Panc1 (cell line): Measurements from ENCODE around the gene C2orf42.

Source experiments
- POLR2AphosphoS5 ChIP-seq: IDR thresholded peaks from 2 replicates; pipeline ENCODE4 v1.6.1; 2012; ENCODE audit warnings: mild to moderate bottlenecking, low read depth, low read length, moderate library complexity
- SIN3A ChIP-seq: IDR thresholded peaks from 2 replicates; pipeline ENCODE4 v1.6.1; 2012; ENCODE audit warnings: low read depth, mild to moderate bottlenecking, low read length, moderate library complexity, borderline replicate concordance; ENCODE audit not compliant: insufficient read depth
- TF ChIP-seq, protein P1 (sequence below), 2 experiments: IDR thresholded peaks; 2 replicates each; pipeline ENCODE4 v1.6.1; 2011 to 2012; ENCODE audit warnings: low read depth in 2 of 2, control low read depth in 1 of 2, low read length in 1 of 2, mild to moderate bottlenecking in 1 of 2, moderate library complexity in 1 of 2; ENCODE audit not compliant: insufficient read depth in 1 of 2
- TF ChIP-seq, protein P2 (sequence below): fragments of 450-650 bp; IDR thresholded peaks from 2 replicates; pipeline ENCODE4 v1.5.1; 2017; ENCODE audit warnings: mild to moderate bottlenecking

DNA sequence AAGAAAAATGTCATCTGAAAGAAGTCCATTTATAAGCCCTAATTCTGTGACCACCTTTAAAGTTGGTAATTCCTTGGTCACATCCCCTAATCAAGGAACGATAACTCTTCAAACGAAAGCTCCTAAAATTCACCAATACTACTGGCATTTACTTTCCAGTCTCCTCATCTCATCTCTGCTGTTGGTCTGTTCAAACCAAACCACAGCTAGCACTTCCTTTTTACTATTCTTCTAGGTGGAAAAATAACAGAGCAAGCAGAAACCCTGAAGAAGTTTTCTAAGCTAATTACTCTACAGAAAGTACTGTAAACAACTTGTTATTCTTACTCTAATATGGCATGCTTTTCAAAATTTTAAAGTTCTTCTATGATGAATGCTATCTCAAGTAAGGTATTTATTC, 36.0 kb upstream of the C2orf42 start:
- TF ChIP-seq, protein P1, sequence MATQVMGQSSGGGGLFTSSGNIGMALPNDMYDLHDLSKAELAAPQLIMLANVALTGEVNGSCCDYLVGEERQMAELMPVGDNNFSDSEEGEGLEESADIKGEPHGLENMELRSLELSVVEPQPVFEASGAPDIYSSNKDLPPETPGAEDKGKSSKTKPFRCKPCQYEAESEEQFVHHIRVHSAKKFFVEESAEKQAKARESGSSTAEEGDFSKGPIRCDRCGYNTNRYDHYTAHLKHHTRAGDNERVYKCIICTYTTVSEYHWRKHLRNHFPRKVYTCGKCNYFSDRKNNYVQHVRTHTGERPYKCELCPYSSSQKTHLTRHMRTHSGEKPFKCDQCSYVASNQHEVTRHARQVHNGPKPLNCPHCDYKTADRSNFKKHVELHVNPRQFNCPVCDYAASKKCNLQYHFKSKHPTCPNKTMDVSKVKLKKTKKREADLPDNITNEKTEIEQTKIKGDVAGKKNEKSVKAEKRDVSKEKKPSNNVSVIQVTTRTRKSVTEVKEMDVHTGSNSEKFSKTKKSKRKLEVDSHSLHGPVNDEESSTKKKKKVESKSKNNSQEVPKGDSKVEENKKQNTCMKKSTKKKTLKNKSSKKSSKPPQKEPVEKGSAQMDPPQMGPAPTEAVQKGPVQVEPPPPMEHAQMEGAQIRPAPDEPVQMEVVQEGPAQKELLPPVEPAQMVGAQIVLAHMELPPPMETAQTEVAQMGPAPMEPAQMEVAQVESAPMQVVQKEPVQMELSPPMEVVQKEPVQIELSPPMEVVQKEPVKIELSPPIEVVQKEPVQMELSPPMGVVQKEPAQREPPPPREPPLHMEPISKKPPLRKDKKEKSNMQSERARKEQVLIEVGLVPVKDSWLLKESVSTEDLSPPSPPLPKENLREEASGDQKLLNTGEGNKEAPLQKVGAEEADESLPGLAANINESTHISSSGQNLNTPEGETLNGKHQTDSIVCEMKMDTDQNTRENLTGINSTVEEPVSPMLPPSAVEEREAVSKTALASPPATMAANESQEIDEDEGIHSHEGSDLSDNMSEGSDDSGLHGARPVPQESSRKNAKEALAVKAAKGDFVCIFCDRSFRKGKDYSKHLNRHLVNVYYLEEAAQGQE (IDR thresholded peaks at IDR 0.05; ENCODE audit: insufficient read depth in 1 of 2, low read depth in 2 of 2, low read length in 1 of 2), result no peak
- TF ChIP-seq, protein P2, sequence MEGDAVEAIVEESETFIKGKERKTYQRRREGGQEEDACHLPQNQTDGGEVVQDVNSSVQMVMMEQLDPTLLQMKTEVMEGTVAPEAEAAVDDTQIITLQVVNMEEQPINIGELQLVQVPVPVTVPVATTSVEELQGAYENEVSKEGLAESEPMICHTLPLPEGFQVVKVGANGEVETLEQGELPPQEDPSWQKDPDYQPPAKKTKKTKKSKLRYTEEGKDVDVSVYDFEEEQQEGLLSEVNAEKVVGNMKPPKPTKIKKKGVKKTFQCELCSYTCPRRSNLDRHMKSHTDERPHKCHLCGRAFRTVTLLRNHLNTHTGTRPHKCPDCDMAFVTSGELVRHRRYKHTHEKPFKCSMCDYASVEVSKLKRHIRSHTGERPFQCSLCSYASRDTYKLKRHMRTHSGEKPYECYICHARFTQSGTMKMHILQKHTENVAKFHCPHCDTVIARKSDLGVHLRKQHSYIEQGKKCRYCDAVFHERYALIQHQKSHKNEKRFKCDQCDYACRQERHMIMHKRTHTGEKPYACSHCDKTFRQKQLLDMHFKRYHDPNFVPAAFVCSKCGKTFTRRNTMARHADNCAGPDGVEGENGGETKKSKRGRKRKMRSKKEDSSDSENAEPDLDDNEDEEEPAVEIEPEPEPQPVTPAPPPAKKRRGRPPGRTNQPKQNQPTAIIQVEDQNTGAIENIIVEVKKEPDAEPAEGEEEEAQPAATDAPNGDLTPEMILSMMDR, result no peak
- no peak for TF ChIP-seq POLR2AphosphoS5
- no peak for TF ChIP-seq SIN3A
